Measurements from ENCODE around the gene LAMA4.

Gene LAMA4

DNA sequence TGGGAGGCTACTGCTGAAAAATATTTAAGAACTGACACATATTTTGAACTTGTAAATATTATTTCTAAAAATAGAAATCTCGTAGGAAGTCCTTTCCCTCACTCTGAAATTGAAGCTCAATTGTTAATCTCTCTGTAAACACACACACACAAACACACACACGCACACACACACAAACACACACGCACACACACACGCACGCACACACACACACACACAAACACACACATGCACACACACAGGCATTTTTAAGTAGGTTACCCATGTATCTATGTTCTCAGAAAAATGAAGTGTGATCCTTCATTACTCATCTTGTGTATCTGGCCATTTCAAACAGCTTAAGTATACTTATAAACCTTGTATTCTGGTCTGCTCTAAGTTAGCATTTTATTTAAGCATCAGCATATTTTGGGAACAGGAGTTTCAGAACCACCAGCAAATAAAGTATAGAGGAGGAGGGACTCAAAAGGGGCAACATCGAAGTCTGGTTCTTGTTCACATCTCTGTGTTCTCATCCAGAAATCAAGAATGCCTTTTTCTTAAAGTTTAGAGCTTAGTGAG is 188.9 kb downstream of the LAMA4 start:
- no peak overlapping the region for H3K4me3 ChIP-seq (ENCODE audit: low read depth, low read length)
- CTCF ChIA-PET: interaction anchor here (0.6 to 3.6 kb wide), 4 partner anchors 11 to 1299 kb away, joined by 3 to 9 read pairs (median 4); partner anchors contain the start of genes FAM229B and TUBE1
- DNase-seq (ENCODE audit: low read depth, low spot score): no peak
- POLR2A ChIA-PET: no interaction called here
- TF ChIP-seq, protein P1, sequence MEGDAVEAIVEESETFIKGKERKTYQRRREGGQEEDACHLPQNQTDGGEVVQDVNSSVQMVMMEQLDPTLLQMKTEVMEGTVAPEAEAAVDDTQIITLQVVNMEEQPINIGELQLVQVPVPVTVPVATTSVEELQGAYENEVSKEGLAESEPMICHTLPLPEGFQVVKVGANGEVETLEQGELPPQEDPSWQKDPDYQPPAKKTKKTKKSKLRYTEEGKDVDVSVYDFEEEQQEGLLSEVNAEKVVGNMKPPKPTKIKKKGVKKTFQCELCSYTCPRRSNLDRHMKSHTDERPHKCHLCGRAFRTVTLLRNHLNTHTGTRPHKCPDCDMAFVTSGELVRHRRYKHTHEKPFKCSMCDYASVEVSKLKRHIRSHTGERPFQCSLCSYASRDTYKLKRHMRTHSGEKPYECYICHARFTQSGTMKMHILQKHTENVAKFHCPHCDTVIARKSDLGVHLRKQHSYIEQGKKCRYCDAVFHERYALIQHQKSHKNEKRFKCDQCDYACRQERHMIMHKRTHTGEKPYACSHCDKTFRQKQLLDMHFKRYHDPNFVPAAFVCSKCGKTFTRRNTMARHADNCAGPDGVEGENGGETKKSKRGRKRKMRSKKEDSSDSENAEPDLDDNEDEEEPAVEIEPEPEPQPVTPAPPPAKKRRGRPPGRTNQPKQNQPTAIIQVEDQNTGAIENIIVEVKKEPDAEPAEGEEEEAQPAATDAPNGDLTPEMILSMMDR (IDR thresholded peaks at IDR 0.05; ENCODE audit: insufficient read depth, low read length, missing control alignments): no peak

DNA sequence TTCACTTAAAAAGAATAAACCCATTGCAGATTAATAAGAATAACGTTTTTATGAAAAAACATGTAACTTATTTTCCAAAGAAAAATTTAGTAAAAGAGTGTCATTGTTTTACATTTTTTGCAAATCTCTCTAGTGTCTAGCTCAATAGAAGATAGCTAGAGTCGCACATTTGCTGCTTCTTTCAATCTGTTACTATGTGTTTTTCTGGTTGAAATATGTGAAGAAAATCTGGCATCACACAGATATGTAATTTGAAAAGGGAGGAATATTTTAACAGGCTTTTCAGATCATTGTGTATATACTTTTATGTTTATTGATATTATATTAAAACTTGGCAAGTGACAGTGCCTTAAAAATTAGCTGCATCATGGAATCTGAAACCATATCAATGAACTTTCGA is 191.4 kb downstream of the LAMA4 start:
- ChIA-PET CTCF (no interaction called here), POLR2A (no interaction called here)
- no peak for DNase-seq (ENCODE audit: low read depth, low spot score)
- no peak overlapping the region for H3K4me3 ChIP-seq (ENCODE audit: low read depth, low read length)
- TF ChIP-seq, protein P1 (IDR thresholded peaks at IDR 0.05; ENCODE audit: insufficient read depth, low read length, missing control alignments): no peak

DNA sequence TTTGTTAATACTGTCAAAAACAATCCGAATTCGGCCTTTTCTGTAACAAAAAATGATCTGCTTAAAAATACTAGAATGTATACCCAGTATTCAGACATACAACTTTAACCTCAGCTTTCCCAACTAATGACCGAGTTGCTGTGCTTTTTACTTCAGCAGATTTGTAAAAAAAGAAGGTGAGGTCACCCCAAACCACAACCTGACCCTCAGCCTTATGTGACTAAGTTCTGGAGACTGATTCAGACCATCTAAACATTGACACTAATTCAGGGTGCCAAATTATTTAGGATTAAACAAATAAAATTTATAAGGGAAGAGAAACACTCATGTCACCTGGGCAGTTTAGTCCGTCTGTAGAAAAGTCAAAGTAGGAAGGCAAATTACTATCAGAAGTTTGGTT is 192.8 kb downstream of the LAMA4 start:
- H3K4me3 ChIP-seq (ENCODE audit: low read depth, low read length): no peak overlapping the region
- TF ChIP-seq, protein P1 (IDR thresholded peaks at IDR 0.05; ENCODE audit: insufficient read depth, low read length, missing control alignments): no peak
- CTCF ChIA-PET: interaction anchor here (0.6 to 1.2 kb wide), 2 partner anchors 102 to 1052 kb away, joined by 3 to 4 read pairs; no protein-coding TSS in a partner anchor
- no peak for DNase-seq (ENCODE audit: low read depth, low spot score)
- POLR2A ChIA-PET: no interaction called here

Measured in AG04449 (cell line).